Body of pancreas (tissue), 4 donors: ENCODE measurements around the gene NGRN.

Experiments
- POLR2A ChIP-seq, 3 donors: fragments of 450-650 bp; IDR thresholded peaks; one replicate each; pipeline ENCODE4 v1.6.1; 2016; ENCODE audit warnings: antibody characterized with exemption in 3 of 3, mild to moderate bottlenecking in 2 of 3
- TF ChIP-seq, protein P1 (sequence below), 7 experiments: fragments of 450-650 bp in 4 of 7; fragments of 200-600 bp in 3 of 7; sonication (generic) in 3 of 7; IDR thresholded peaks; one replicate each; pipeline ENCODE4 v1.5.1; 2016 to 2019; ENCODE audit warnings: antibody characterized with exemption in 7 of 7

GRCh38 chr15:90306560-90306959 is 41.1 kb downstream of the NGRN start:
- TF ChIP-seq POLR2A (IDR thresholded peaks at IDR 0.05), result no peak
- TF ChIP-seq, protein P1, sequence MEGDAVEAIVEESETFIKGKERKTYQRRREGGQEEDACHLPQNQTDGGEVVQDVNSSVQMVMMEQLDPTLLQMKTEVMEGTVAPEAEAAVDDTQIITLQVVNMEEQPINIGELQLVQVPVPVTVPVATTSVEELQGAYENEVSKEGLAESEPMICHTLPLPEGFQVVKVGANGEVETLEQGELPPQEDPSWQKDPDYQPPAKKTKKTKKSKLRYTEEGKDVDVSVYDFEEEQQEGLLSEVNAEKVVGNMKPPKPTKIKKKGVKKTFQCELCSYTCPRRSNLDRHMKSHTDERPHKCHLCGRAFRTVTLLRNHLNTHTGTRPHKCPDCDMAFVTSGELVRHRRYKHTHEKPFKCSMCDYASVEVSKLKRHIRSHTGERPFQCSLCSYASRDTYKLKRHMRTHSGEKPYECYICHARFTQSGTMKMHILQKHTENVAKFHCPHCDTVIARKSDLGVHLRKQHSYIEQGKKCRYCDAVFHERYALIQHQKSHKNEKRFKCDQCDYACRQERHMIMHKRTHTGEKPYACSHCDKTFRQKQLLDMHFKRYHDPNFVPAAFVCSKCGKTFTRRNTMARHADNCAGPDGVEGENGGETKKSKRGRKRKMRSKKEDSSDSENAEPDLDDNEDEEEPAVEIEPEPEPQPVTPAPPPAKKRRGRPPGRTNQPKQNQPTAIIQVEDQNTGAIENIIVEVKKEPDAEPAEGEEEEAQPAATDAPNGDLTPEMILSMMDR (IDR thresholded peaks at IDR 0.05), result no peak
